Hepatocyte (in vitro differentiated cells): ENCODE data around the gene VPS41.

Source experiments
- EZH2 ChIP-seq: fragments of 200-600 bp; sonication (generic); IDR thresholded peaks from 2 replicates; pipeline ENCODE4 v1.6.1; 2016; ENCODE audit warnings: antibody characterized with exemption, mild to moderate bottlenecking, borderline replicate concordance
- EZH2phosphoT487 ChIP-seq: fragments of 200-600 bp; sonication (generic); IDR thresholded peaks from one replicate; pipeline ENCODE4 v1.6.1; 2018; ENCODE audit warnings: antibody characterized with exemption, mild to moderate bottlenecking, low read depth, moderate library complexity; ENCODE audit not compliant: unreplicated experiment, severe bottlenecking
- TF ChIP-seq, protein P1 (sequence below): fragments of 200-600 bp; sonication (generic); IDR thresholded peaks from 2 replicates; pipeline ENCODE4 v1.5.1; 2016; ENCODE audit warnings: antibody characterized with exemption, mild to moderate bottlenecking; ENCODE audit not compliant: poor library complexity

DNA sequence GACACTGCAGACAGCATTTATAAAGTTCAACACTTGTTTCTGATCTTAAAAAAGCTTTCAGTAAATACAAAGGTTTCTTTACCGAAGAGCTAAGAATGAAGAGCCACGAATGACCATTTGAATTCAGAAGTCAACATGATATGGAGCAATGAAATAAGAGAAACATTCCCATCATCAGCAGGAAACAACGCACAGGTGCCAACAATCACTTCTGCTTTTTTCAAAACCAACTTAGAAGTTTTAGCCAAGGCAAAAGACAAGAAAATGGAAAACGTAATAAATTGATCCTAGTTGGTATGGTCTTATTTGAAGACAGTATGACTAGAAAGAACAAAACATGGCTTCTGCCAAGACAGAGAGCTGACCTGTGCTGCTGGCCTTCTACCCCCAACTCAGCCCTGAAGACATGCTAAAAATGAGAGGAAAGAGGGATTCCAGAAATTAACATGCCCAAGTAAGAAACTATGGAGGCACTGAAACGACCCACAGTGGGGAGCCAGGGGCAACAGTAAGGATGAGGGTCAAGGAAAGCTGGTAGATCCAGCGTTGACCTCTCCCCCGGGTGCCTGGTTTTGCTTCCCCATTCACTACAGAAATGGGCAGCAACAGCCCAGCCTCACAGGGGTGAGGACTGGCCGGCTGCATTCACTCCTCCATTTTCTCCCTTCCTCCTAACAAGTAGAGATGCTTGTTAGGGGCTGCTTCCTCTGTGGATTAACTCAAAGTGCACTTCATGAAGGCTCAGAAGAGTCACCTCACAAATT is 30.1 kb downstream of the VPS41 start:
- TF ChIP-seq, protein P1, sequence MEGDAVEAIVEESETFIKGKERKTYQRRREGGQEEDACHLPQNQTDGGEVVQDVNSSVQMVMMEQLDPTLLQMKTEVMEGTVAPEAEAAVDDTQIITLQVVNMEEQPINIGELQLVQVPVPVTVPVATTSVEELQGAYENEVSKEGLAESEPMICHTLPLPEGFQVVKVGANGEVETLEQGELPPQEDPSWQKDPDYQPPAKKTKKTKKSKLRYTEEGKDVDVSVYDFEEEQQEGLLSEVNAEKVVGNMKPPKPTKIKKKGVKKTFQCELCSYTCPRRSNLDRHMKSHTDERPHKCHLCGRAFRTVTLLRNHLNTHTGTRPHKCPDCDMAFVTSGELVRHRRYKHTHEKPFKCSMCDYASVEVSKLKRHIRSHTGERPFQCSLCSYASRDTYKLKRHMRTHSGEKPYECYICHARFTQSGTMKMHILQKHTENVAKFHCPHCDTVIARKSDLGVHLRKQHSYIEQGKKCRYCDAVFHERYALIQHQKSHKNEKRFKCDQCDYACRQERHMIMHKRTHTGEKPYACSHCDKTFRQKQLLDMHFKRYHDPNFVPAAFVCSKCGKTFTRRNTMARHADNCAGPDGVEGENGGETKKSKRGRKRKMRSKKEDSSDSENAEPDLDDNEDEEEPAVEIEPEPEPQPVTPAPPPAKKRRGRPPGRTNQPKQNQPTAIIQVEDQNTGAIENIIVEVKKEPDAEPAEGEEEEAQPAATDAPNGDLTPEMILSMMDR, result no peak
- TF ChIP-seq EZH2, result no peak
- no peak for TF ChIP-seq EZH2phosphoT487
